ENCODE results near the gene WBP2. TPM values are rescaled to one million over a fixed set of nuclear protein-coding genes. Genes with fewer than 3 reads are reported as not detected.

The WBP2 gene
- total and polyA plus RNA-seq, 2 donors: 16.2 to 142 TPM

DNA sequence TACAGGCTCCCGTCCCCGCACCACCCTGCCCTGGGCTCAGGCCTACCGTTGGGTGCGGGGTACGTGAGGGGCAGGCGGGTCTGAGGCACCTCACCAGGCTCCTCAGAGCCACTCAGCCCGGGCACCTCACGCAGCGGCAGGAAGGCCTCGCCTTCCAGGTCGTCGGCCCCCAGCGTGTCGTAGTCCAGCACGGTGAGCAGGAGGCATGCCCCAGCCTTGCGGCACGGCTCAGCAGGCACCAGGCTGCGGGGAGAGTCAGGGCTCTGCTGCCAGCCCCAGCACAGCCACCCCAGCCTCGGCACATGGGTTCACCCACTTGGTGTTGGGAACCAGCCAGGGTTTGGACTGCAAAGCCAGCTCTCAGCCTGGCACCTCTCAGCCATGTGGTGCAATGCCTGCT, 26.4 kb downstream of the WBP2 start:
- Histone ChIP-seq H3K4me1 (ENCODE audit: insufficient read depth) (no peaks in the 10 kb centered on the region), H3K4me3 (ENCODE audit: low read depth, low read length) (no peak overlapping the region), H3K36me3 (ENCODE audit: insufficient read depth) (no peaks in the 10 kb centered on the region), H3K27ac (ENCODE audit: low read depth) (no peak overlapping the region)
- 87% methylated on average over 19 of the region's 19 CpGs for WGBS
- no peak for DNase-seq (ENCODE audit: extremely low spot score)

DNA sequence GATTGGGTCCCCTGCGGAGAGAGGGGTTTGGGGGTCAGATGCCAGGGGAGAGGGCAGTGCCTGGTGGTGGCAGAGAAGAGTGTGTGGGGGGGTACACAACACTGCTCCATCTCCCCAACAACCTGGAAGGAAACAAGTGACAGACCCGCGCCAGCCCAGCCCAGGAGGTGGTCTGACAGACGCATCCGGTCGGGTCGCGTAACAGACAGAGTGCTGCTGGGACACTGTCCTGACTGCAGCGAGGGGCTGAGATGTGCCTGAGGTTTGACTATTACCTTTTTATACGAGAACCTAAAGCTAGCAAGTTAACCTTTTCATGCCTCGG, 27.1 kb downstream of the WBP2 start:
- no peak for DNase-seq (ENCODE audit: extremely low spot score)
- Histone ChIP-seq H3K4me1 (ENCODE audit: insufficient read depth) (no peaks in the 10 kb centered on the region), H3K36me3 (ENCODE audit: insufficient read depth) (no peaks in the 10 kb centered on the region), H3K4me3 (ENCODE audit: low read depth, low read length) (peak overlapping the region; percentile 24), H3K27ac (ENCODE audit: low read depth) (no peak overlapping the region)
- WGBS: 36% methylated on average over 11 of the region's 11 CpGs

DNA sequence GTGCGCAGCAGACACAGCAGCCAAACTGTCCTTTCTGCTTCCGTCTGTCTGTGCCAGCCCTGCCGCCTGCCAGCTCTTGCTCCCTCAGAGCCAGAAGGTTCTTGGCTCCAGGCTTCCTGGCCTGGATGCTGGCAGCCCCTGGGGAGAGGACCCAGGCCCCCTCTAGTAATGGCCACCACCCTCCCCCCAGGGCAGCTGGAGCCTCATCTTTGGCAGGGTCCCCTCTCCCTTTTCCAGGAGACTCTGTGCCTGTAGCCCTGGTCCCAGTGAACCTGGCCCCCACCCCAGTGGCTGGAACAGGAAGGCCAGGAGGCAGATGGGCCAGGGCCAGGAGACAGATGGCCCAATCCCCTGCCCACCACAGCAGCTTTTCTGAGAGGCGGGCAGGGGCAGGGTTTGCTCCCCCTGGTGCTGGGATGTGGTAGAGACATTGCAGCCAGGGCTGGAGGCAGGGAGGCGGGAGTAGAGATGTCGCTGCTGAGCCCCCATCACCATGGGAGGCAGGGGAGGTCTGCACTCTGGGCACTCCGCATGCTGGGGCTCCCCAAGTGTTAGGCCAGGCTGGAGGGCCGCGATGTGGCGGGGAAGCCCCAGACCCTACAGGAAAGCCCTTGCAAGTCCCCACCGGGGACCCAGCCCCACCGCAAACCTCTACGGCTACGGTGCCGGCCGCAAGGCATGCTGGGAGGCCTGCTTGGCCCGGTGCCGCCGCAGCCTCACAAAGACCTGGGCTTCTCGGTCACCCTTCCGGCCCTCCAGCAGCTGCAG, 27.6 kb downstream of the WBP2 start:
- H3K4me3 ChIP-seq (ENCODE audit: low read depth, low read length): peak overlapping the region; percentile 24
- H3K27ac ChIP-seq (ENCODE audit: low read depth): peak overlapping the region; percentile 41
- 19% methylated on average over 21 of the region's 21 CpGs for WGBS
- H3K36me3 ChIP-seq (ENCODE audit: insufficient read depth): no peaks in the 10 kb centered on the region
- DNase-seq (ENCODE audit: extremely low spot score): no peak
- H3K4me1 ChIP-seq (ENCODE audit: insufficient read depth): no peaks in the 10 kb centered on the region

DNA sequence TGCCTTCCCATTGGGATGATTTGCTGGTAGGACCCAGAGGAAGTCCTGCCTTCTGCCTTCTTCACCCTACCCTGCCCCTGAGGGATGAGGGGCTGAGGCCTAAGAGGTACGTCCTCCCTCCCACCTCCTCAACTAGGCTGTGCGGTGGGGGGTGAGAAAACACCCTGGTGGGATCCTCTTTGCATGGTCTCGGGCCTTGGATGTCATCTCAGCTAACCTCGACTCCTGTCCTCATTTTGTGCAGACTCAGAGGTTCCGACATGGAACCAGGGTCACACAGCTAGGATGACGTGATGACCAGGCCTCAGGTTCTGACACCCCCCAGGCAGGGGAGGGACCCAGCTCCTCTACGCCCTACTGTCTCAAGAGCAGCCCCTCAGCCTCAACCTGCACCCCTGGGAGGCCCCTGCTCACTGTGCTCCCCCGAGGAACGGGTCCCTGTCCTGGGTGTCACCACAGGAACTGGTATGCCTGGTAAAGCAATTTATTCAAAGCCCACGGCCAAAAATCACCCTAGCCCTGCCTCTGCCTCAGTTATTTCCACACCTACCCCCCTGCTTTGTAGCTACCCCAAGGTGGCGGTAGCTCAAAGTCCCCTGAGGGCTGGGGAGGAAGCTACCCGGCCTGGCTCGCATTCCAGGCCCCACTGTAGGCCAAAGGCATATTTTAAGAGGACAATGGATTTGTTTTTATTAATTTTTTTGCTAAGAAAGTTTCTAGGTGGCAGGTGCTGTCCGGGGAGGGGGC, 28.4 kb downstream of the WBP2 start:
- Histone ChIP-seq H3K4me1 (ENCODE audit: insufficient read depth) (no peaks in the 10 kb centered on the region), H3K4me3 (ENCODE audit: low read depth, low read length) (no peak overlapping the region), H3K27ac (ENCODE audit: low read depth) (no peak overlapping the region), H3K36me3 (ENCODE audit: insufficient read depth) (no peaks in the 10 kb centered on the region)
- 79% methylated on average over 14 of the region's 14 CpGs for WGBS
- DNase-seq (ENCODE audit: extremely low spot score): no peak

DNA sequence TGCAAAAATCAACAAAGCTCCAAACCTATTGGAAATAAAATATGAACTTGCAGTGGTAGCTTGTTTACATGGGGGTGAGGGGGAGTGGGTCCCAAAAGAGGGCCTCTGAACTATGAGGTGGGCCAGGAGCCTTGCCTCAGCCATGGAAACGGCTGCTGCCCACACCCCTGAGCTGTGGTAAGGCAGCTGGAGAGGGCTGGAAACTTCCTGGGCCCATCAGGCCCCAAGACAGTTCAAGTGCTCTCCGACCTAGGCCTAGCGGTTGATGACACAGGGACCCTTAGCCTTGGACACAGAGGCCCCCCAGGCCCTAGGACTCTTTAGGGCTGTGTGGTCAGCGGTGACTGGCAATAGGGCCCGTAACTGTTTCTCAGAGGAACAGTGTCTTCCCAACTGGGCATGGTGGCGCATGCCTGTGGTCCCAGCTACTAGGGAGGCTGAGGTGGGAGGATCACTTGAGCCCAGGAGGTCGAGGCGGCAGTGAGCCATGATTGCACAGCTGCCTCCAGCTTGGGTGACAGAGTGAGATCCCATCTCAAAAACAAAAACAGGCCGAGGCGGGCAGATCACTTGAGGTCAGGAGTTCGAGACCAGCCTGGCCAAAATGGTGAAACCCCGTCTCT, 29.3 kb downstream of the WBP2 start:
- WGBS: 87% methylated on average over 12 of the region's 12 CpGs
- peaks cover 2% of the 10 kb centered on the region for H3K36me3 ChIP-seq (ENCODE audit: insufficient read depth)
- DNase-seq (ENCODE audit: extremely low spot score): no peak
- no peak overlapping the region for H3K27ac ChIP-seq (ENCODE audit: low read depth)
- H3K4me1 ChIP-seq (ENCODE audit: insufficient read depth): no peaks in the 10 kb centered on the region
- H3K4me3 ChIP-seq (ENCODE audit: low read depth, low read length): no peak overlapping the region

DNA sequence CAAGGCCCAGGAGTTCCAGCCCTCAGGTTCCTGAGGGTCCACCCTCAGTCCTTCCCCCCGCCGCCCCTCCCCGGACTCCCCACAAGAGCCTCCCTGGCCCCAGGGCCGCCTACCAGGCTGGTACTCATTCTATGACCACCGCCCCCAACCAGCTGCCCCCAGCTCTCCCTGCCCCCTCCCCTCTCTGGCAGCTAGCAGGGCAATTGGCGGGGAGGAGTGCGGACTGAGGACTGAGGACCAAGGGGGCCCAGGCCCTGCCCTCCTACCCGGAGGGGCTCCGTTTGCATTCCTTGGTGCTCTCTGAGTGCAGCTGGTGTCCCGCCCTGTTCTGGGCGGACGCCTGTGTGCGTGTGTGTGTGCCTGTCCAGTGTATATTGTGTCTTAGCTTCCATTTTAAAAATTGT, 30.0 kb downstream of the WBP2 start:
- Histone ChIP-seq H3K36me3 (ENCODE audit: insufficient read depth) (peaks cover 2% of the 10 kb centered on the region), H3K4me1 (ENCODE audit: insufficient read depth) (no peaks in the 10 kb centered on the region), H3K4me3 (ENCODE audit: low read depth, low read length) (no peak overlapping the region), H3K27ac (ENCODE audit: low read depth) (no peak overlapping the region)
- WGBS: 72% methylated on average over 13 of the region's 13 CpGs
- no peak for DNase-seq (ENCODE audit: extremely low spot score)

DNA sequence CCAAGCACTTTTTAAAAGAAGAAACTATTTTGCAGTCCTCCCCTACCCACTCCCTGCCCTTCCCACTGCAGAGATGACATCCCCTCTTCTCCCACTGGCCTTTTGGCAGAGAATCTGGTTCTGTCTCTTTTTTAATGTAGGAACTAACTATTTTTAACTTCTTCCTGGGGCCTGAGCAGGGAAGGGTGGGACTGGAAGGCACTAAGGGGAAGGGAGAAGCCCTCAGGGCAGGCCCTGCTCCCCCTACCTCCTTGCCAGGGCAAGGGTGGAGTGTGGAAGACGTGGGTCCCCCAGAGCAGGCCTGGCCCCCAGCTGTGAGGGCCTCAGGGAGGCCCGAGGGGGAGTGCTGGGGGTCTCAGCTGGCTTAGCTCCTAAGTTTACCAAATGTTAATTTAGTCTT, 30.5 kb downstream of the WBP2 start:
- no peak overlapping the region for H3K4me3 ChIP-seq (ENCODE audit: low read depth, low read length)
- H3K27ac ChIP-seq (ENCODE audit: low read depth): no peak overlapping the region
- H3K36me3 ChIP-seq (ENCODE audit: insufficient read depth): peaks cover 2% of the 10 kb centered on the region
- no peaks in the 10 kb centered on the region for H3K4me1 ChIP-seq (ENCODE audit: insufficient read depth)
- no peak for DNase-seq (ENCODE audit: extremely low spot score)
- 42% methylated on average over 2 of the region's 2 CpGs for WGBS

DNA sequence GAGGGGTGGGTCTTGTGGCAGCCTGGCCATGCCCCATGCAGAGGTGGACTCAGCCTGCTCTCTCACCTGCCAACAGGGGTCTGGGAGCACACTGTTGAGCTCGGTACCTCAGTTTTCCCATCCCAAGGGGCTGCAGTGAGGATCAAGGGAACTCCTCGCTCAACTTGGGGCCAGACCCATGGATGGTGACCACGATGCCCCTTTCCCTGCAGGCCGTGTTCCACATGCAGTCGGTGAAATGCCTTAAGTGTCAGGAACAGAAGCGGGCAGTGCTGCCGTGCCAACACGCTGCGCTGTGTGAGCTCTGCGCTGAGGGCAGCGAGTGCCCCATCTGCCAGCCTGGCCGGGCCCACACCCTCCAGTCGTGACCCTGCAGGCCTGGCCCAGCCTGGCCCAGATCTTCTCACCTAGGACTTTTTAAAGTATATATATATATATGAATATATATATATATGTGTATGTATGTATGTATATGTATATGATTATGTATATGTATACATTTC, 31.0 kb downstream of the WBP2 start:
- WGBS: 88% methylated on average over 13 of the region's 13 CpGs
- Histone ChIP-seq H3K4me1 (ENCODE audit: insufficient read depth) (no peaks in the 10 kb centered on the region), H3K4me3 (ENCODE audit: low read depth, low read length) (no peak overlapping the region), H3K27ac (ENCODE audit: low read depth) (no peak overlapping the region), H3K36me3 (ENCODE audit: insufficient read depth) (peaks cover 2% of the 10 kb centered on the region)
- no peak for DNase-seq (ENCODE audit: extremely low spot score)

DNA sequence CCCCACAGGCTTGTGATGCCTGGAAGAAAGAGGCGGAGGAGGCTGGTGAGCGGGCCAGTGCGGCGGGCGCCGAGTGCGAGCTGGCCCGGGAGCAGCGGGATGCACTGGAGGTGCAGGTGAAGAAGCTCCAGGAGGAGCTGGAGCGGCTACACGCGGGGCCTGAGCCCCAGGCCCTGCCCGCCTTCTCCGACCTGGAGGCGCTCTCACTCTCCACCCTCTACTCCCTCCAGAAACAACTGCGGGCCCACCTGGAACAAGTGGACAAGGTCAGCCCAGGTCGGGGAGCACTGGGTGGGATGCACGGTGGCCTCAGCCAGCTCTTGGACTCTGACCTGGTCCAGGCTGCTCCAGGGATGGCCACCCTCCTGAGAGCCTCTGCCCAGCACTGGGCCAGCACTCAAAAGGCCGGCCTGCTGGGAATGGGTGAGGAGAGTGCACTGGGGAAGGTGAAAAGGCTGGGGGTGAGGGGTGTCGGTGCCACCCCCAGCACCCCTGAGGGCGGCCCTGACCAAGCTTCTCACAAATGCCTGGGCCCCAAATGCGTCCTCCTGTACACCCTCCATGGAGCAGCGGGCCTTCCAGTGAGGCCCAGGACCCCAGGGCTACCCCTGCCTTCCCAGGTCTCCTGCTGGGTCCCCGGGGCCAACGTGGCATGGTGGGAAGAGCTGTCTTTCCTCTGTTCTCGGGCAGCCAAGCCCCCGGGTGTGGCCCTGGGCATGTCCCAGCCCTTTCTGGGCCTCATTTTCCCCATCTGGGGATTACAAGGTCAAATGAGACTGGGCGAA, 31.7 kb downstream of the WBP2 start:
- DNase-seq (ENCODE audit: extremely low spot score): no peak

DNA sequence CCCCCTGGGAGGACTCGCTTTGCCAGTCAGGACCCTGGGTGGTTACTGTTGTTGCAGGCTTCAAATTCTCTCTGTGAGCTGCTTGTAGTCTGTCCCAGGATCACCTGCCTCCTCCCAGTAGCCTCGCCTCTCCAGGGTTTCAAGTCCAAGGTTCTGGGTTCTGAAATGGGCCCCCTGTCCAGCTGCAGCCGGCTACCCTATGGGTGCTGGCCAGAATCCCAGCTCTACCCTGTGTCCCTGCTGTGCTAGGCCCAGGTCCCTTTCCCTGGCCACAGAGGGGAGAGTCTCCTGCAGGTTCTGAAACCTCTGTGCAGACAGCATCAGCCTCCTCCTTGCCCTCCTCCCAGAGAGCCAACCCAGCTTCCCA, 32.4 kb downstream of the WBP2 start:
- no peaks in the 10 kb centered on the region for H3K4me1 ChIP-seq (ENCODE audit: insufficient read depth)
- H3K4me3 ChIP-seq (ENCODE audit: low read depth, low read length): no peak overlapping the region
- no peak for DNase-seq (ENCODE audit: extremely low spot score)
- WGBS: 87% methylated on average over 3 of the region's 3 CpGs
- peaks cover 5% of the 10 kb centered on the region for H3K36me3 ChIP-seq (ENCODE audit: insufficient read depth)
- H3K27ac ChIP-seq (ENCODE audit: low read depth): no peak overlapping the region

More for the DNA sequence above, 31.7 kb downstream of the WBP2 start:
- 87% methylated on average over 28 of the region's 28 CpGs for WGBS
- no peak overlapping the region for H3K4me3 ChIP-seq (ENCODE audit: low read depth, low read length)
- H3K36me3 ChIP-seq (ENCODE audit: insufficient read depth): peaks cover 2% of the 10 kb centered on the region
- H3K4me1 ChIP-seq (ENCODE audit: insufficient read depth): no peaks in the 10 kb centered on the region
- H3K27ac ChIP-seq (ENCODE audit: low read depth): no peak overlapping the region

DNA sequence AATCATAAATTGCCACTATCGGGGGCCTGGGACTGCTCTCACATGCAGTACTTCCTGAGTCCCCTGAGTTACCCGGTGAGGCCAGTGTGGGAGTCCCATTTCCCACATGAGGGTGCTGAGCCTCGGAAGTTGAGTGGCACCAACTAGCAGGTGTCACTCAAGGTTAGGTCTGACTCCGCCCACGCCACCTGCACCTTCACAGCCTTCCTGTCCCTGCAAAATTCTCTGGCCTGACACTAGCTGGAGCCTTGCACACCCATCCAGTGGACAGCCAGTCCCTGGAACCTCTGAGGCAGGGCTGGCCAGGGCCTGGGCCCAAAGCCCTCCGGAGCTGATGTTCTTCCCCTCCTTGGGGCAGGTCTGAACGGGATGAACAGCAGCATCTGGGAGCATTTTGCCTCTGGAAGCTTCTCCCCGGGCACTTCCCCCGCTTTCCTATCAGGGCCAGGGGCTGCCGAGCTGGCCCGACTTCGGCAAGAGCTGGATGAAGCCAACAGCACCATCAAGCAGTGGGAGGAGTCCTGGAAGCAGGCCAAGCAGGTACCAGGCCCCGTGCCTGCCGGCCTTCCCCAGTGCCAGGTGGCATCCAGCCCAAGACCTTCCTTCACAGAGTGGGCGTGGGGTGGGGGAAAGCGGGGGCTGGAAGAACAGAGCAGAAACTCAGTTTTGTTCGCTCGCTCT, 32.9 kb downstream of the WBP2 start:
- no peak overlapping the region for H3K4me3 ChIP-seq (ENCODE audit: low read depth, low read length)
- DNase-seq (ENCODE audit: extremely low spot score): no peak
- H3K27ac ChIP-seq (ENCODE audit: low read depth): no peak overlapping the region
- WGBS: 63% methylated on average over 18 of the region's 18 CpGs
- H3K4me1 ChIP-seq (ENCODE audit: insufficient read depth): no peaks in the 10 kb centered on the region
- peaks cover 6% of the 10 kb centered on the region for H3K36me3 ChIP-seq (ENCODE audit: insufficient read depth)

DNA sequence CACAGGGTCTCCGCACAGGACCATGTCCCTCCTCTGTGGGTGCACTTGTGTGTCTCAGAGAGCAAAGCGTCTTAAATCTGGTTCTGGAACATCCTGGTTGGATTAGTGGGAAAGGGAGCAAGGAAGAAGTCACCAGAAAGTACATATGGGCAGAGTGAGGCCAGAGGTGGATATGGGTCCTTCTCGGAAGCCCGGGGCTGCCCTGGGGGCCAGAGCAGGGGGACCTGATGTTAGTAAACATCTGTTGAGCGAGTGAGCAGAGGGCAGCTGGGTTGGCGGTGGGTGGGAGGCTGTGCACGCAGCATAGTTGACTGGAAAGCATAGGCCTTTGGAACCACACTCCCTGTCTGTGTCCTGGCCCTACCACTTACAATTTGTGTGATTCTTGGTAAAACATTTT, 33.6 kb downstream of the WBP2 start:
- H3K36me3 ChIP-seq (ENCODE audit: insufficient read depth): peaks cover 8% of the 10 kb centered on the region
- no peaks in the 10 kb centered on the region for H3K4me1 ChIP-seq (ENCODE audit: insufficient read depth)
- no peak for DNase-seq (ENCODE audit: extremely low spot score)
- WGBS: 90% methylated on average over 7 of the region's 7 CpGs
- H3K4me3 ChIP-seq (ENCODE audit: low read depth, low read length): no peak overlapping the region
- H3K27ac ChIP-seq (ENCODE audit: low read depth): no peak overlapping the region
